ENCODE measurements around the gene FBXO8. TPM values are rescaled to one million over a fixed set of nuclear protein-coding genes. Genes with fewer than 3 reads are reported as not detected.

FBXO8 gene
- total RNA-seq, 1 experiment from 2014 or later: 7.5 TPM

DNA sequence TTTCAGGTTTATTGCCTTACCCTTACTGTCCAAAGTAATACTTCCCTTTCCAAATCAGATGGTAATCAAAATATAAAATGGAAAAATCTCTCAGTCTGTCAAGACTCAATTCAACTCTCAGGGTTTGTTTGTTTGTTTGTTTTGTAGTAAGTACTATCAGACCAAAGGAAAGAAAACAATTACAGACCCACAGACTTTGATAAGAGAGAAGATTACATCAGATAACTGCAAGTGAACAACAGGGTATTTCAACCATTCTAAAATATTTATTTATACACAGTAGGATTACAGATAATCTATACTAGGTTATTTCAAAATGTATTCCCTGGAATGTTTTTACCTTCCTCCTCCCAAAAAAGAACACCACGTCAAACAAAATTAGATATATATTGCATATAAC, 28.9 kb downstream of the FBXO8 start:
- H3K27ac Mint-ChIP-seq: no peak overlapping the region
- no peak for DNase-seq (ENCODE audit: low spot score)
- no peaks in the 10 kb centered on the region for H3K4me1 Mint-ChIP-seq
- POLR2A ChIA-PET: no interaction called here
- no peaks in the 10 kb centered on the region for H3K27me3 Mint-ChIP-seq (ENCODE audit: low read depth)
- no peak for TF ChIP-seq ZNF232 (CRISPR knock-in tag; IDR thresholded peaks at IDR 0.05)
- TF ChIP-seq, protein P1, sequence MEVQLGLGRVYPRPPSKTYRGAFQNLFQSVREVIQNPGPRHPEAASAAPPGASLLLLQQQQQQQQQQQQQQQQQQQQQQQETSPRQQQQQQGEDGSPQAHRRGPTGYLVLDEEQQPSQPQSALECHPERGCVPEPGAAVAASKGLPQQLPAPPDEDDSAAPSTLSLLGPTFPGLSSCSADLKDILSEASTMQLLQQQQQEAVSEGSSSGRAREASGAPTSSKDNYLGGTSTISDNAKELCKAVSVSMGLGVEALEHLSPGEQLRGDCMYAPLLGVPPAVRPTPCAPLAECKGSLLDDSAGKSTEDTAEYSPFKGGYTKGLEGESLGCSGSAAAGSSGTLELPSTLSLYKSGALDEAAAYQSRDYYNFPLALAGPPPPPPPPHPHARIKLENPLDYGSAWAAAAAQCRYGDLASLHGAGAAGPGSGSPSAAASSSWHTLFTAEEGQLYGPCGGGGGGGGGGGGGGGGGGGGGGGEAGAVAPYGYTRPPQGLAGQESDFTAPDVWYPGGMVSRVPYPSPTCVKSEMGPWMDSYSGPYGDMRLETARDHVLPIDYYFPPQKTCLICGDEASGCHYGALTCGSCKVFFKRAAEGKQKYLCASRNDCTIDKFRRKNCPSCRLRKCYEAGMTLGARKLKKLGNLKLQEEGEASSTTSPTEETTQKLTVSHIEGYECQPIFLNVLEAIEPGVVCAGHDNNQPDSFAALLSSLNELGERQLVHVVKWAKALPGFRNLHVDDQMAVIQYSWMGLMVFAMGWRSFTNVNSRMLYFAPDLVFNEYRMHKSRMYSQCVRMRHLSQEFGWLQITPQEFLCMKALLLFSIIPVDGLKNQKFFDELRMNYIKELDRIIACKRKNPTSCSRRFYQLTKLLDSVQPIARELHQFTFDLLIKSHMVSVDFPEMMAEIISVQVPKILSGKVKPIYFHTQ (CRISPR knock-in tag; IDR thresholded peaks at IDR 0.05): no peak
- no peak for TF ChIP-seq JUN (CRISPR knock-in tag; IDR thresholded peaks at IDR 0.05)
- TF ChIP-seq, protein P2, sequence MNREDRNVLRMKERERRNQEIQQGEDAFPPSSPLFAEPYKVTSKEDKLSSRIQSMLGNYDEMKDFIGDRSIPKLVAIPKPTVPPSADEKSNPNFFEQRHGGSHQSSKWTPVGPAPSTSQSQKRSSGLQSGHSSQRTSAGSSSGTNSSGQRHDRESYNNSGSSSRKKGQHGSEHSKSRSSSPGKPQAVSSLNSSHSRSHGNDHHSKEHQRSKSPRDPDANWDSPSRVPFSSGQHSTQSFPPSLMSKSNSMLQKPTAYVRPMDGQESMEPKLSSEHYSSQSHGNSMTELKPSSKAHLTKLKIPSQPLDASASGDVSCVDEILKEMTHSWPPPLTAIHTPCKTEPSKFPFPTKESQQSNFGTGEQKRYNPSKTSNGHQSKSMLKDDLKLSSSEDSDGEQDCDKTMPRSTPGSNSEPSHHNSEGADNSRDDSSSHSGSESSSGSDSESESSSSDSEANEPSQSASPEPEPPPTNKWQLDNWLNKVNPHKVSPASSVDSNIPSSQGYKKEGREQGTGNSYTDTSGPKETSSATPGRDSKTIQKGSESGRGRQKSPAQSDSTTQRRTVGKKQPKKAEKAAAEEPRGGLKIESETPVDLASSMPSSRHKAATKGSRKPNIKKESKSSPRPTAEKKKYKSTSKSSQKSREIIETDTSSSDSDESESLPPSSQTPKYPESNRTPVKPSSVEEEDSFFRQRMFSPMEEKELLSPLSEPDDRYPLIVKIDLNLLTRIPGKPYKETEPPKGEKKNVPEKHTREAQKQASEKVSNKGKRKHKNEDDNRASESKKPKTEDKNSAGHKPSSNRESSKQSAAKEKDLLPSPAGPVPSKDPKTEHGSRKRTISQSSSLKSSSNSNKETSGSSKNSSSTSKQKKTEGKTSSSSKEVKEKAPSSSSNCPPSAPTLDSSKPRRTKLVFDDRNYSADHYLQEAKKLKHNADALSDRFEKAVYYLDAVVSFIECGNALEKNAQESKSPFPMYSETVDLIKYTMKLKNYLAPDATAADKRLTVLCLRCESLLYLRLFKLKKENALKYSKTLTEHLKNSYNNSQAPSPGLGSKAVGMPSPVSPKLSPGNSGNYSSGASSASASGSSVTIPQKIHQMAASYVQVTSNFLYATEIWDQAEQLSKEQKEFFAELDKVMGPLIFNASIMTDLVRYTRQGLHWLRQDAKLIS (CRISPR knock-in tag; IDR thresholded peaks at IDR 0.05; ENCODE audit: borderline replicate concordance): no peak
- TF ChIP-seq, protein P3, sequence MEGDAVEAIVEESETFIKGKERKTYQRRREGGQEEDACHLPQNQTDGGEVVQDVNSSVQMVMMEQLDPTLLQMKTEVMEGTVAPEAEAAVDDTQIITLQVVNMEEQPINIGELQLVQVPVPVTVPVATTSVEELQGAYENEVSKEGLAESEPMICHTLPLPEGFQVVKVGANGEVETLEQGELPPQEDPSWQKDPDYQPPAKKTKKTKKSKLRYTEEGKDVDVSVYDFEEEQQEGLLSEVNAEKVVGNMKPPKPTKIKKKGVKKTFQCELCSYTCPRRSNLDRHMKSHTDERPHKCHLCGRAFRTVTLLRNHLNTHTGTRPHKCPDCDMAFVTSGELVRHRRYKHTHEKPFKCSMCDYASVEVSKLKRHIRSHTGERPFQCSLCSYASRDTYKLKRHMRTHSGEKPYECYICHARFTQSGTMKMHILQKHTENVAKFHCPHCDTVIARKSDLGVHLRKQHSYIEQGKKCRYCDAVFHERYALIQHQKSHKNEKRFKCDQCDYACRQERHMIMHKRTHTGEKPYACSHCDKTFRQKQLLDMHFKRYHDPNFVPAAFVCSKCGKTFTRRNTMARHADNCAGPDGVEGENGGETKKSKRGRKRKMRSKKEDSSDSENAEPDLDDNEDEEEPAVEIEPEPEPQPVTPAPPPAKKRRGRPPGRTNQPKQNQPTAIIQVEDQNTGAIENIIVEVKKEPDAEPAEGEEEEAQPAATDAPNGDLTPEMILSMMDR (IDR thresholded peaks at IDR 0.05): no peak
- TF ChIP-seq, protein P4, sequence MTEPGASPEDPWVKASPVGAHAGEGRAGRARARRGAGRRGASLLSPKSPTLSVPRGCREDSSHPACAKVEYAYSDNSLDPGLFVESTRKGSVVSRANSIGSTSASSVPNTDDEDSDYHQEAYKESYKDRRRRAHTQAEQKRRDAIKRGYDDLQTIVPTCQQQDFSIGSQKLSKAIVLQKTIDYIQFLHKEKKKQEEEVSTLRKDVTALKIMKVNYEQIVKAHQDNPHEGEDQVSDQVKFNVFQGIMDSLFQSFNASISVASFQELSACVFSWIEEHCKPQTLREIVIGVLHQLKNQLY (CRISPR knock-in tag; IDR thresholded peaks at IDR 0.05): no peak
- TF ChIP-seq CREB1 (CRISPR knock-in tag; IDR thresholded peaks at IDR 0.05): no peak
- no peak for TF ChIP-seq ZNF317 (CRISPR knock-in tag; IDR thresholded peaks at IDR 0.05; ENCODE audit: borderline replicate concordance, low read depth)
- TF ChIP-seq, protein P5, sequence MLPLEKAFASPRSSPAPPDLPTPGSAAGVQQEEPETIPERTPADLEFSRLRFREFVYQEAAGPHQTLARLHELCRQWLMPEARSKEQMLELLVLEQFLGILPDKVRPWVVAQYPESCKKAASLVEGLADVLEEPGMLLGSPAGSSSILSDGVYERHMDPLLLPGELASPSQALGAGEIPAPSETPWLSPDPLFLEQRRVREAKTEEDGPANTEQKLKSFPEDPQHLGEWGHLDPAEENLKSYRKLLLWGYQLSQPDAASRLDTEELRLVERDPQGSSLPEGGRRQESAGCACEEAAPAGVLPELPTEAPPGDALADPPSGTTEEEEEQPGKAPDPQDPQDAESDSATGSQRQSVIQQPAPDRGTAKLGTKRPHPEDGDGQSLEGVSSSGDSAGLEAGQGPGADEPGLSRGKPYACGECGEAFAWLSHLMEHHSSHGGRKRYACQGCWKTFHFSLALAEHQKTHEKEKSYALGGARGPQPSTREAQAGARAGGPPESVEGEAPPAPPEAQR (CRISPR knock-in tag; IDR thresholded peaks at IDR 0.05): no peak
- no peak for TF ChIP-seq KAT7 (CRISPR knock-in tag; IDR thresholded peaks at IDR 0.05; ENCODE audit: borderline replicate concordance)
- TF ChIP-seq, protein P6, sequence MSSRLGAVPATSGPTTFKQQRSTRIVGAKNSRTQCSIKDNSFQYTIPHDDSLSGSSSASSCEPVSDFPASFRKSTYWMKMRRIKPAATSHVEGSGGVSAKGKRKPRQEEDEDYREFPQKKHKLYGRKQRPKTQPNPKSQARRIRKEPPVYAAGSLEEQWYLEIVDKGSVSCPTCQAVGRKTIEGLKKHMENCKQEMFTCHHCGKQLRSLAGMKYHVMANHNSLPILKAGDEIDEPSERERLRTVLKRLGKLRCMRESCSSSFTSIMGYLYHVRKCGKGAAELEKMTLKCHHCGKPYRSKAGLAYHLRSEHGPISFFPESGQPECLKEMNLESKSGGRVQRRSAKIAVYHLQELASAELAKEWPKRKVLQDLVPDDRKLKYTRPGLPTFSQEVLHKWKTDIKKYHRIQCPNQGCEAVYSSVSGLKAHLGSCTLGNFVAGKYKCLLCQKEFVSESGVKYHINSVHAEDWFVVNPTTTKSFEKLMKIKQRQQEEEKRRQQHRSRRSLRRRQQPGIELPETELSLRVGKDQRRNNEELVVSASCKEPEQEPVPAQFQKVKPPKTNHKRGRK (CRISPR knock-in tag; IDR thresholded peaks at IDR 0.05; ENCODE audit: borderline replicate concordance): no peak
- TF ChIP-seq, protein P7, sequence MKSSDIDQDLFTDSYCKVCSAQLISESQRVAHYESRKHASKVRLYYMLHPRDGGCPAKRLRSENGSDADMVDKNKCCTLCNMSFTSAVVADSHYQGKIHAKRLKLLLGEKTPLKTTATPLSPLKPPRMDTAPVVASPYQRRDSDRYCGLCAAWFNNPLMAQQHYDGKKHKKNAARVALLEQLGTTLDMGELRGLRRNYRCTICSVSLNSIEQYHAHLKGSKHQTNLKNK (CRISPR knock-in tag; IDR thresholded peaks at IDR 0.05): no peak
- ATAC-seq: no peak
- no peaks in the 10 kb centered on the region for H3K9me3 Mint-ChIP-seq
- CTCF ChIA-PET: no interaction called here
- H3K4me3 Mint-ChIP-seq: no peak overlapping the region
- no peaks in the 10 kb centered on the region for H3K36me3 Mint-ChIP-seq

Data from WTC11 (cell line).